Esophagus squamous epithelium (tissue), 4 donors: ENCODE results near the gene TNFSF13.

ENCODE experiments used
- POLR2A ChIP-seq, 4 donors: fragments of 450-650 bp; IDR thresholded peaks; one replicate each; pipeline ENCODE4 v1.6.1; 2017; ENCODE audit warnings: antibody characterized with exemption in 4 of 4, mild to moderate bottlenecking in 4 of 4, moderate library complexity in 3 of 4
- TF ChIP-seq, protein P1 (sequence below), 6 experiments: fragments of 450-650 bp in 4 of 6; fragments of 200-600 bp in 2 of 6; sonication (generic) in 2 of 6; IDR thresholded peaks; one replicate each; pipeline ENCODE4 v1.5.1; 2016 to 2019; ENCODE audit warnings: antibody characterized with exemption in 6 of 6, mild to moderate bottlenecking in 4 of 6, moderate library complexity in 4 of 6

- TF ChIP-seq, protein P1, sequence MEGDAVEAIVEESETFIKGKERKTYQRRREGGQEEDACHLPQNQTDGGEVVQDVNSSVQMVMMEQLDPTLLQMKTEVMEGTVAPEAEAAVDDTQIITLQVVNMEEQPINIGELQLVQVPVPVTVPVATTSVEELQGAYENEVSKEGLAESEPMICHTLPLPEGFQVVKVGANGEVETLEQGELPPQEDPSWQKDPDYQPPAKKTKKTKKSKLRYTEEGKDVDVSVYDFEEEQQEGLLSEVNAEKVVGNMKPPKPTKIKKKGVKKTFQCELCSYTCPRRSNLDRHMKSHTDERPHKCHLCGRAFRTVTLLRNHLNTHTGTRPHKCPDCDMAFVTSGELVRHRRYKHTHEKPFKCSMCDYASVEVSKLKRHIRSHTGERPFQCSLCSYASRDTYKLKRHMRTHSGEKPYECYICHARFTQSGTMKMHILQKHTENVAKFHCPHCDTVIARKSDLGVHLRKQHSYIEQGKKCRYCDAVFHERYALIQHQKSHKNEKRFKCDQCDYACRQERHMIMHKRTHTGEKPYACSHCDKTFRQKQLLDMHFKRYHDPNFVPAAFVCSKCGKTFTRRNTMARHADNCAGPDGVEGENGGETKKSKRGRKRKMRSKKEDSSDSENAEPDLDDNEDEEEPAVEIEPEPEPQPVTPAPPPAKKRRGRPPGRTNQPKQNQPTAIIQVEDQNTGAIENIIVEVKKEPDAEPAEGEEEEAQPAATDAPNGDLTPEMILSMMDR (IDR thresholded peaks at IDR 0.05) = no peak
- TF ChIP-seq POLR2A (IDR thresholded peaks at IDR 0.05) = no peak
Observed at GRCh38 chr17:7610641-7611040, 52.1 kb downstream of the TNFSF13 start.
